Astrocyte (in vitro differentiated cells and primary cell): ENCODE data around the gene C3orf20.

ENCODE experiments used
- CTCF ChIP-seq: IDR thresholded peaks from 2 replicates; pipeline ENCODE4 v1.5.1; 2011; ENCODE audit warnings: low read depth, mild to moderate bottlenecking, inconsistent platforms, low read length, moderate library complexity; ENCODE audit not compliant: insufficient read depth
- EZH2 ChIP-seq: IDR thresholded peaks from 2 replicates; pipeline ENCODE4 v1.6.1; 2012; ENCODE audit warnings: mild to moderate bottlenecking, low read length, inconsistent platforms; ENCODE audit not compliant: insufficient read depth

DNA sequence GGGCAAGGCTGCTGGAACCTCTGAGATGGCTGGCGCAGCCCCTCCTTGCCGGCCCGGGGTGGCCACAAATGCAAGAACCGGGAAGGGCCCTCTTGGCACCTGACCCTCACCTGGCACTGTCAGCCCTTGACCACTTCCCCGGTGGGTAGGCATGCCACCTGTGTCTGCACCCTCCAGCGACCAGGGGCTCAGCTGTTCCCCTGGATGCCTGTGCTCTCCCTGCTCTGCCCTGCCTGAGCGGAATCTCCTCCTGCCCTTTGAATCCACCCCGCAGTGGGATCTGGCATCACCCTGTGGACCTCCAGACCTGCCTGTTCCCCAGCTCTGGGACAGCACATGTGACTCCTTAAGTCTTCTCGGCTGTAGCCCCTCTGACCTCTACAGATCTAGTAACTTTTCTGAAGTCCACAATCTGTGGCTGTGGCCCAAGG is 117.8 kb downstream of the C3orf20 start:
- TF ChIP-seq CTCF (no peak), EZH2 (no peak)
